ENCODE results near the gene HSD17B1. TPM values are rescaled to one million over a fixed set of nuclear protein-coding genes. Genes with fewer than 3 reads are reported as not detected.
A peak's percentile ranks its signal among the peaks of the same experiment; 100 is the strongest.

Gene HSD17B1
- total and polyA plus RNA-seq, 2 of the 13 experiments (the other 11 are each of a cell fraction or from before 2014, with no cell fraction given) = 0.54 to 0.93 TPM

DNA sequence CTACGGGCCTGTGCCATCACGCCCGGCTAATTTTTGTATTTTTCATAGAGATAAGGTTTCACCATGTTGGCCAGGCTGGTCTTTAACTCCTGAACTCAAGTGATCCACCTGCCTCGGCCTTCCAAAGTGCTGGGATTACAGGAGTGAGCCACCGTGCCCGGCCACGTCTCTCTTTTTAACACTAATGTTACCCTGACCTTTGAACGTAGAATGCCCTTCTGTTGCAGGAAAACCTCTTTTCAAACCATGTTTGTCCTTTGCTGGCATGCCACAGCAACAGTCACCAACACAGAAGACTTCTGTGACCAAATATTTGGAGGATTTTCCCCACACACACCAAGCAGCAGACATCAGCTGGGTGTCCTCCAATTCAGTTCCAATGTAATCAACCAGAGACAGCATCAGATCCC, 7.8 kb upstream of the HSD17B1 start (continued):
- TF ChIP-seq POGZ (CRISPR knock-in tag; IDR thresholded peaks at IDR 0.05) (no peak), ZNF205 (CRISPR knock-in tag; IDR thresholded peaks at IDR 0.05) (no peak), PHF5A (CRISPR knock-in tag; IDR thresholded peaks at IDR 0.05; ENCODE audit: low read depth, unreplicated experiment) (no peak), ZNF333 (CRISPR knock-in tag; IDR thresholded peaks at IDR 0.05; ENCODE audit: borderline replicate concordance) (0 out of 2 replicates have a peak, but pooled peaks have one; percentile 17), FOXO1 (CRISPR knock-in tag; IDR thresholded peaks at IDR 0.05) (no peak), ZFP36L1 (CRISPR knock-in tag; IDR thresholded peaks at IDR 0.05) (peak; percentile 69; the same call in 1 of the 2 replicates), FOXC1 (CRISPR knock-in tag; IDR thresholded peaks at IDR 0.05; ENCODE audit: borderline replicate concordance) (peak; percentile 46; the same call in 1 of the 2 replicates), ZNF562 (CRISPR knock-in tag; IDR thresholded peaks at IDR 0.05; ENCODE audit: borderline replicate concordance) (no peak), ZNF788 (CRISPR knock-in tag; IDR thresholded peaks at IDR 0.05; ENCODE audit: borderline replicate concordance) (0 out of 2 replicates have a peak, but pooled peaks have one; percentile 31), JARID2 (CRISPR knock-in tag; IDR thresholded peaks at IDR 0.05; ENCODE audit: insufficient replicate concordance) (no peak), SRSF9 (IDR thresholded peaks at IDR 0.05; ENCODE audit: borderline replicate concordance, insufficient read depth, low read depth, low read length, poor library complexity, severe bottlenecking) (no peak), RXRB (CRISPR knock-in tag; IDR thresholded peaks at IDR 0.05; ENCODE audit: borderline replicate concordance) (peak; percentile 61; the same call in 1 of the 2 replicates)
- TF ChIP-seq, protein P1, sequence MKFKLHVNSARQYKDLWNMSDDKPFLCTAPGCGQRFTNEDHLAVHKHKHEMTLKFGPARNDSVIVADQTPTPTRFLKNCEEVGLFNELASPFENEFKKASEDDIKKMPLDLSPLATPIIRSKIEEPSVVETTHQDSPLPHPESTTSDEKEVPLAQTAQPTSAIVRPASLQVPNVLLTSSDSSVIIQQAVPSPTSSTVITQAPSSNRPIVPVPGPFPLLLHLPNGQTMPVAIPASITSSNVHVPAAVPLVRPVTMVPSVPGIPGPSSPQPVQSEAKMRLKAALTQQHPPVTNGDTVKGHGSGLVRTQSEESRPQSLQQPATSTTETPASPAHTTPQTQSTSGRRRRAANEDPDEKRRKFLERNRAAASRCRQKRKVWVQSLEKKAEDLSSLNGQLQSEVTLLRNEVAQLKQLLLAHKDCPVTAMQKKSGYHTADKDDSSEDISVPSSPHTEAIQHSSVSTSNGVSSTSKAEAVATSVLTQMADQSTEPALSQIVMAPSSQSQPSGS (CRISPR knock-in tag; IDR thresholded peaks at IDR 0.05) = peak; percentile 32; the same call in 1 of the 2 replicates
- TF ChIP-seq, protein P2, sequence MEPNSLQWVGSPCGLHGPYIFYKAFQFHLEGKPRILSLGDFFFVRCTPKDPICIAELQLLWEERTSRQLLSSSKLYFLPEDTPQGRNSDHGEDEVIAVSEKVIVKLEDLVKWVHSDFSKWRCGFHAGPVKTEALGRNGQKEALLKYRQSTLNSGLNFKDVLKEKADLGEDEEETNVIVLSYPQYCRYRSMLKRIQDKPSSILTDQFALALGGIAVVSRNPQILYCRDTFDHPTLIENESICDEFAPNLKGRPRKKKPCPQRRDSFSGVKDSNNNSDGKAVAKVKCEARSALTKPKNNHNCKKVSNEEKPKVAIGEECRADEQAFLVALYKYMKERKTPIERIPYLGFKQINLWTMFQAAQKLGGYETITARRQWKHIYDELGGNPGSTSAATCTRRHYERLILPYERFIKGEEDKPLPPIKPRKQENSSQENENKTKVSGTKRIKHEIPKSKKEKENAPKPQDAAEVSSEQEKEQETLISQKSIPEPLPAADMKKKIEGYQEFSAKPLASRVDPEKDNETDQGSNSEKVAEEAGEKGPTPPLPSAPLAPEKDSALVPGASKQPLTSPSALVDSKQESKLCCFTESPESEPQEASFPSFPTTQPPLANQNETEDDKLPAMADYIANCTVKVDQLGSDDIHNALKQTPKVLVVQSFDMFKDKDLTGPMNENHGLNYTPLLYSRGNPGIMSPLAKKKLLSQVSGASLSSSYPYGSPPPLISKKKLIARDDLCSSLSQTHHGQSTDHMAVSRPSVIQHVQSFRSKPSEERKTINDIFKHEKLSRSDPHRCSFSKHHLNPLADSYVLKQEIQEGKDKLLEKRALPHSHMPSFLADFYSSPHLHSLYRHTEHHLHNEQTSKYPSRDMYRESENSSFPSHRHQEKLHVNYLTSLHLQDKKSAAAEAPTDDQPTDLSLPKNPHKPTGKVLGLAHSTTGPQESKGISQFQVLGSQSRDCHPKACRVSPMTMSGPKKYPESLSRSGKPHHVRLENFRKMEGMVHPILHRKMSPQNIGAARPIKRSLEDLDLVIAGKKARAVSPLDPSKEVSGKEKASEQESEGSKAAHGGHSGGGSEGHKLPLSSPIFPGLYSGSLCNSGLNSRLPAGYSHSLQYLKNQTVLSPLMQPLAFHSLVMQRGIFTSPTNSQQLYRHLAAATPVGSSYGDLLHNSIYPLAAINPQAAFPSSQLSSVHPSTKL (CRISPR knock-in tag; IDR thresholded peaks at IDR 0.05) = peak; percentile 75; the same call in 1 of the 2 replicates
- TF ChIP-seq, protein P3, sequence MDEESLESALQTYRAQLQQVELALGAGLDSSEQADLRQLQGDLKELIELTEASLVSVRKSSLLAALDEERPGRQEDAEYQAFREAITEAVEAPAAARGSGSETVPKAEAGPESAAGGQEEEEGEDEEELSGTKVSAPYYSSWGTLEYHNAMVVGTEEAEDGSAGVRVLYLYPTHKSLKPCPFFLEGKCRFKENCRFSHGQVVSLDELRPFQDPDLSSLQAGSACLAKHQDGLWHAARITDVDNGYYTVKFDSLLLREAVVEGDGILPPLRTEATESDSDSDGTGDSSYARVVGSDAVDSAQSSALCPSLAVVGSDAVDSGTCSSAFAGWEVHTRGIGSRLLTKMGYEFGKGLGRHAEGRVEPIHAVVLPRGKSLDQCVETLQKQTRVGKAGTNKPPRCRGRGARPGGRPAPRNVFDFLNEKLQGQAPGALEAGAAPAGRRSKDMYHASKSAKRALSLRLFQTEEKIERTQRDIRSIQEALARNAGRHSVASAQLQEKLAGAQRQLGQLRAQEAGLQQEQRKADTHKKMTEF (CRISPR knock-in tag; IDR thresholded peaks at IDR 0.05) = peak; percentile 46
- TF ChIP-seq, protein P4, sequence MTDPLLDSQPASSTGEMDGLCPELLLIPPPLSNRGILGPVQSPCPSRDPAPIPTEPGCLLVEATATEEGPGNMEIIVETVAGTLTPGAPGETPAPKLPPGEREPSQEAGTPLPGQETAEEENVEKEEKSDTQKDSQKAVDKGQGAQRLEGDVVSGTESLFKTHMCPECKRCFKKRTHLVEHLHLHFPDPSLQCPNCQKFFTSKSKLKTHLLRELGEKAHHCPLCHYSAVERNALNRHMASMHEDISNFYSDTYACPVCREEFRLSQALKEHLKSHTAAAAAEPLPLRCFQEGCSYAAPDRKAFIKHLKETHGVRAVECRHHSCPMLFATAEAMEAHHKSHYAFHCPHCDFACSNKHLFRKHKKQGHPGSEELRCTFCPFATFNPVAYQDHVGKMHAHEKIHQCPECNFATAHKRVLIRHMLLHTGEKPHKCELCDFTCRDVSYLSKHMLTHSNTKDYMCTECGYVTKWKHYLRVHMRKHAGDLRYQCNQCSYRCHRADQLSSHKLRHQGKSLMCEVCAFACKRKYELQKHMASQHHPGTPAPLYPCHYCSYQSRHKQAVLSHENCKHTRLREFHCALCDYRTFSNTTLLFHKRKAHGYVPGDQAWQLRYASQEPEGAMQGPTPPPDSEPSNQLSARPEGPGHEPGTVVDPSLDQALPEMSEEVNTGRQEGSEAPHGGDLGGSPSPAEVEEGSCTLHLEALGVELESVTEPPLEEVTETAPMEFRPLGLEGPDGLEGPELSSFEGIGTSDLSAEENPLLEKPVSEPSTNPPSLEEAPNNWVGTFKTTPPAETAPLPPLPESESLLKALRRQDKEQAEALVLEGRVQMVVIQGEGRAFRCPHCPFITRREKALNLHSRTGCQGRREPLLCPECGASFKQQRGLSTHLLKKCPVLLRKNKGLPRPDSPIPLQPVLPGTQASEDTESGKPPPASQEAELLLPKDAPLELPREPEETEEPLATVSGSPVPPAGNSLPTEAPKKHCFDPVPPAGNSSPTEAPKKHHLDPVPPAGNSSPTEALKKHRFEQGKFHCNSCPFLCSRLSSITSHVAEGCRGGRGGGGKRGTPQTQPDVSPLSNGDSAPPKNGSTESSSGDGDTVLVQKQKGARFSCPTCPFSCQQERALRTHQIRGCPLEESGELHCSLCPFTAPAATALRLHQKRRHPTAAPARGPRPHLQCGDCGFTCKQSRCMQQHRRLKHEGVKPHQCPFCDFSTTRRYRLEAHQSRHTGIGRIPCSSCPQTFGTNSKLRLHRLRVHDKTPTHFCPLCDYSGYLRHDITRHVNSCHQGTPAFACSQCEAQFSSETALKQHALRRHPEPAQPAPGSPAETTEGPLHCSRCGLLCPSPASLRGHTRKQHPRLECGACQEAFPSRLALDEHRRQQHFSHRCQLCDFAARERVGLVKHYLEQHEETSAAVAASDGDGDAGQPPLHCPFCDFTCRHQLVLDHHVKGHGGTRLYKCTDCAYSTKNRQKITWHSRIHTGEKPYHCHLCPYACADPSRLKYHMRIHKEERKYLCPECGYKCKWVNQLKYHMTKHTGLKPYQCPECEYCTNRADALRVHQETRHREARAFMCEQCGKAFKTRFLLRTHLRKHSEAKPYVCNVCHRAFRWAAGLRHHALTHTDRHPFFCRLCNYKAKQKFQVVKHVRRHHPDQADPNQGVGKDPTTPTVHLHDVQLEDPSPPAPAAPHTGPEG (CRISPR knock-in tag; IDR thresholded peaks at IDR 0.05) = peak; percentile 27; the same call in 1 of the 2 replicates
